ENCODE data around the gene OTOG. TPM values are rescaled to one million over a fixed set of nuclear protein-coding genes. Genes with fewer than 3 reads are reported as not detected.

OTOG gene, protein sequence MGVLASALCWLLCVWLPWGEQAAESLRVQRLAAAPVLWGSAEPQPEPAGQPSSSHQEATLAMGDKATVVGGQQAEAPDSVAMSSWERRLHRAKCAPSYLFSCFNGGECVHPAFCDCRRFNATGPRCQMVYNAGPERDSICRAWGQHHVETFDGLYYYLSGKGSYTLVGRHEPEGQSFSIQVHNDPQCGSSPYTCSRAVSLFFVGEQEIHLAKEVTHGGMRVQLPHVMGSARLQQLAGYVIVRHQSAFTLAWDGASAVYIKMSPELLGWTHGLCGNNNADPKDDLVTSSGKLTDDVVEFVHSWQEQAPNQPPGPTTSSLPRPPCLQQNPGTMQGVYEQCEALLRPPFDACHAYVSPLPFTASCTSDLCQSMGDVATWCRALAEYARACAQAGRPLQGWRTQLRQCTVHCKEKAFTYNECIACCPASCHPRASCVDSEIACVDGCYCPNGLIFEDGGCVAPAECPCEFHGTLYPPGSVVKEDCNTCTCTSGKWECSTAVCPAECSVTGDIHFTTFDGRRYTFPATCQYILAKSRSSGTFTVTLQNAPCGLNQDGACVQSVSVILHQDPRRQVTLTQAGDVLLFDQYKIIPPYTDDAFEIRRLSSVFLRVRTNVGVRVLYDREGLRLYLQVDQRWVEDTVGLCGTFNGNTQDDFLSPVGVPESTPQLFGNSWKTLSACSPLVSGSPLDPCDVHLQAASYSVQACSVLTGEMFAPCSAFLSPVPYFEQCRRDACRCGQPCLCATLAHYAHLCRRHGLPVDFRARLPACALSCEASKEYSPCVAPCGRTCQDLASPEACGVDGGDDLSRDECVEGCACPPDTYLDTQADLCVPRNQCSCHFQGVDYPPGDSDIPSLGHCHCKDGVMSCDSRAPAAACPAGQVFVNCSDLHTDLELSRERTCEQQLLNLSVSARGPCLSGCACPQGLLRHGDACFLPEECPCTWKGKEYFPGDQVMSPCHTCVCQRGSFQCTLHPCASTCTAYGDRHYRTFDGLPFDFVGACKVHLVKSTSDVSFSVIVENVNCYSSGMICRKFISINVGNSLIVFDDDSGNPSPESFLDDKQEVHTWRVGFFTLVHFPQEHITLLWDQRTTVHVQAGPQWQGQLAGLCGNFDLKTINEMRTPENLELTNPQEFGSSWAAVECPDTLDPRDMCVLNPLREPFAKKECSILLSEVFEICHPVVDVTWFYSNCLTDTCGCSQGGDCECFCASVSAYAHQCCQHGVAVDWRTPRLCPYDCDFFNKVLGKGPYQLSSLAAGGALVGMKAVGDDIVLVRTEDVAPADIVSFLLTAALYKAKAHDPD (N-terminal part only)
- total RNA-seq (2014; rRNA removed; shearing (Covaris generic)): not detected in 2 replicates
- not detected in 2 replicates for polyA plus RNA-seq (2015; cell fraction: cytosol; rRNA removed)
- polyA plus RNA-seq (2015; cell fraction: nucleus; rRNA removed): 0.03 TPM in 1 of 2 replicates, not detected in the other

DNA sequence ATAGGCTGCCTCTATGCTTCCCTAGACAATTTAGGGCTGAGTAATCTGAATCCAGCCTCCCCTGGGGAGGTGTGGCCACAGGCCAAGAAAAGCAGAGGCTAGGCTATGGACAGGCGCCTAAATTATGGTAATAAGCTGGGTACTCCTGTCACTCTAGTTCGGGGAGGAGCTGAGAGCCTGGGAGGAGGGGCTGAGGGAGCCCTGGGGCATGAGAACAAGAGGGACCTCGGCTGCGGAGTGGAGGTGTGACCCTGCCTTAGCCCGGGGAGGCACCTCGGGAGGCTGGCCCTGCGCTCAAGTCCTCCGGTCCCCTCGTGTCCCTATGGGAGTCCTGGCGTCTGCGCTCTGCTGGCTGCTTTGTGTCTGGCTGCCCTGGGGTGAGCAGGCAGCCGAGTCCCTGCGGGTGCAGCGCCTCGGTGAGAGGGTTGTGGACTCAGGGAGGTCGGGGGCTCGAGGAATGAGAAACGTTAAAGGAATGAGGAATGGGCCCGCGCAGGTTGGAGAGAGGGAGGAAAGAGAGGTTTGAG is at the start of gene OTOG:
TSS of gene OTOG (plus strand) at position 209 of the 527 bp plus-strand sequence. CDS start at position 323, 114 bp downstream.
- DNase-seq (ENCODE audit: low read depth, low spot score): no peak
- in situ Hi-C loops (cut with HindIII; ENCODE audit: low pct_unique_long_range_greater_than_20kb, low sequenced_read_pairs): no loop called here

DNA sequence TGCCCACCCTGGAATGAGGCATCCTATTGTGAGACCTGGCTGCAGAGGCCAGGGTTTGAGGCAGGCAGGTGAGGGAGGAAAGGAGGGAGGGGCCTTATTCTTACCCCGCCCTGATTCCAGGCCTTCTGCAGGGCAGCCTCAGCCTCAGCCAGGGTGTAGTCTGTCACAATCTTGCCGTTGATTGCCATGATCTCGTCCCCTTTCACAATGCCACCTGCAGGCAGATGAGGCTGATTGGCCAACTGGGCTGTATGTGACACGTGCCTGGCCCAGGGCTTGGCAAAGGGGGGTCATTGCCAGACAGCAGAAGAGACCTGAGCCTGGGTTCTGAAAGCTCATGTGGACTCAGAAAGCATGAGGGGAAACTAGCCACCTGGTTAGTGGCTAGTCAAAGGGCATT is 49.0 kb upstream of the OTOG start:
- in situ Hi-C loops (cut with HindIII; ENCODE audit: low pct_unique_long_range_greater_than_20kb, low sequenced_read_pairs): no loop called here
- no peak for DNase-seq (ENCODE audit: low read depth, low spot score)

DNA sequence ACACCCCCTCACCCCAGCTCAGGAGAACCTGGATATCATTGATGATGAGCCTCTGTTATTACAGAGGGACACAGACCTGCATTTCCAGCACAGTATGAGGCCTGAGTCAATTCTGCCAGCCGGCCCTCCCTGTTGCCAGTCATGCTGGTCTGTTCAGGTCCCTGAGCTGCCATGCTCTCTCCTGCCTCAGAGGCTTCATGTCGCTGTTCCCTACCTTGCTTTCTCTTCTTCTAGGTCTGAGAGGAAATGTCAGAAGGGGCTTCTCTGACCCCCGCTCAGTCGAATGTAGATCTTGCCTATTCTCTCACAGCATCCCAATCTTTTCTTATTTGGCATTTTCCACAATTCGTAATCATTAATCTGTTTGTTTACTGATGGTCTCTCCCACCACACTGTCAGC is 48.6 kb upstream of the OTOG start:
- peak; percentile 35 for DNase-seq (ENCODE audit: low read depth, low spot score)
- in situ Hi-C loops (cut with HindIII; ENCODE audit: low pct_unique_long_range_greater_than_20kb, low sequenced_read_pairs): no loop called here

DNA sequence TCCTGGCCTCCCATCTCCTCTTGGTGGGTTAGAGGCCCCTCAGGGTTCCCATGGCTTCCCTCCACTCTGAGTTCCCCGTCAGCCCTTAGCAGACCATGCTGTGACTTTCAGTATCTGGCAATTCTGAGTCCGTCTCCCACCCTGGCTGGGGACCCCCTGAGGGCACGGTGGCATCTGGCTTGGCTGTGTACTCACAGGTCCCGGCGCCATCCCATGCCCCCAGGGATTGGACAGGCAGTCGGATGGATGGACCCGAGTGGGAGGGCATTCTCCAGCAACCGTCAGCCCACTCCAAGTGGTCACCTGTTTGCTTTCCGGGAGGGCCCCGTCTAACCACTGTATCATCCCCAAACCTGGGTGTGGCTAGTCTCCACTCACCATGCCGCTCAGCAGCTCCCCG is 46.4 kb upstream of the OTOG start:
- DNase-seq (ENCODE audit: low read depth, low spot score): no peak
- in situ Hi-C loops (cut with HindIII; ENCODE audit: low pct_unique_long_range_greater_than_20kb, low sequenced_read_pairs): no loop called here

DNA sequence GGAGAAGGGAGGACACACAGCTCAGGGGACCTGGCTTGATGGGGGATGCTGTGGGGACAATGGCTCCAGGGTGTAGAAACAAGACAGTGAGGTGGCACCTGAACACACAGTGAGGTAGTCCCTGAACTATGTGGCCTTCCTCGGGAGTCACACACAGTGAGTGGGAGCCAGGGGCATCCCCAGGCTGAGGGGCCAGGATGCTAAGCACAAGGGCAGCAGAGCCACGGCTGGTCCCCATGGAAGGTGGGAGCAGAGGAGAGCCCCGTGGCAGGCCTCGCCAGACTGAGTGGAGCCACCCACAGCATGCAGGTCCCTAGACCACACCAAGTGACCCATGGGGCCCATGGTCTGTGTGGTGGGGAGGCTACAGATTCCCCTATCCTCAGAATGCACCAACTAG is 44.4 kb upstream of the OTOG start:
- in situ Hi-C loops (cut with HindIII; ENCODE audit: low pct_unique_long_range_greater_than_20kb, low sequenced_read_pairs): no loop called here

DNA sequence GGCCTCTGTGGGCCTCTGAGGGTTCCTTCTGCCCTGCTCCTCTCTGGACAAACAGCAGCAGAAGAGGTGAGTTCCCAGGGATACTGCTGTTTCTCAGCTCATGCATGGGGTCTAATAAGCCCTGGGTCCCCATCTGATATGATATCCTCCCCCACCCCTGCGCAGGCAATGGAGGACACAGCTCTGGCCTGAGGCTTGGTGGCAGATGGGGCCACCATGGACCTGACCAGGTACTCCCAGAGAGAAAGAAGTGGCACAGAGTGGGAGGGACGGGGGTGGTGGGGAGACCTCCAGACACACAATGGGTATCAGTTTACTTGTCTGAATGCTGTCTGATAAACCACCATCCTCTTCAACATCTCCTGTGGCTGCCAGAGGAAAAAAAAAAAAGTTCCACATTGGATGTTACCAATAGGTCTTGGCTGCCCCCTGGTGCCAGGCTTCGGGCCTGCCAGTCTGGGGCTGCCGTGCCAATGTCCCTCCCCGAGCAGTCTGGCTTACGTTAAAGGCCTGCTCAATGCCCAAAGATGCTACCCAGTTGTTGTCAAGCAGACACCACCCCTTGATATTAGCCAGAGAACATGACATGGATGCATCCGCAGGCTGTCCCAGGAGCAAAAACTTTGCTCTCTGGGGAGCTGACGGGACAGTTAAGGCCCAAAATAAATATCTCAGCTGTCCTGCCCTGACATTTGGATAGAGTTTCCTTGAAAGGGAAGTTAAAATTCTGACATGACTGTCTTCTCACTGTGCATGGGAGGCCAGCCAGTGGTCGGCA is 42.5 kb upstream of the OTOG start:
- in situ Hi-C loops (cut with HindIII; ENCODE audit: low pct_unique_long_range_greater_than_20kb, low sequenced_read_pairs): no loop called here

More for the DNA sequence above, 44.4 kb upstream of the OTOG start:
- DNase-seq (ENCODE audit: low read depth, low spot score): no peak

DNA sequence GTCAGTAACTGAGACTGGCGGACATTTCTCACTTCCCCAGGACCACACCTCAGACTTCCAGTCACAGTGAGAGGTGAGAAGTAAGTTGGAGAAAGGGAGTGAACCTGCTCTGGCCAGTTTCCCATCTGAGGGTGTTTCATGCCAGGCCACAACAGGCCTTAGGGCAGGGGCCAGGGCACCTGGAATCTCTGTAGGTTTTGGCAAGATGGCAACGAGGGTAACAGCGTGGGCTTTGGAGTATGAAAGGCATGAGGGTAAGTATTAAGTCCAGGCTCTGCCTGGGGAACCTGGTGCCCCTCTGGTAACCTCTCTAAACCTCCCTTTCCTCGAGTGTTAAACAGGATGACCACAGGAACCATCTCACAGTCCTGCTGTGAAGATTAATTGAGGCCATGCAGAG is 41.9 kb upstream of the OTOG start:
- in situ Hi-C loops (cut with HindIII; ENCODE audit: low pct_unique_long_range_greater_than_20kb, low sequenced_read_pairs): no loop called here
- no peak for DNase-seq (ENCODE audit: low read depth, low spot score)

More for the DNA sequence above, 42.5 kb upstream of the OTOG start:
- peak; percentile 79 for DNase-seq (ENCODE audit: low read depth, low spot score)

DNA sequence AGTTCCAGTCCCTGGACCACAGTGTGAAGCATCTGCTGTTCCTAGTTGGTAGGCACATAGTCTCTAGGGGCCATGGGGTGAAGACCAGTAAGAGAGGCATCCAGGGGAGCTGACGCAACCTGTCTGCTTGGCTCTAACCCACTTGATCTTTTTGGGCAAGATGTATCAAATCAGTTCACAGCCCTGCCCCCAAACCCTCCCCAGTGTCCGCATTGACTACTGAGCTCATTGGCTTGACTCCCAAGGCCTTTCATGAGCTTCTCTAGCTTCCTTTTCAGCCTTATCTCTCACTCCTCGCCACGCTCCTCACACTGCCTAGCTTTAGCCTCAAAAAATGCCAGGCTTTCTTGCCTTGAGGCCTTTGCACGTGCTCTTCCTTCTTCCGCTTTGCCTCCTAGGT is 40.7 kb upstream of the OTOG start:
- DNase-seq (ENCODE audit: low read depth, low spot score): no peak
- in situ Hi-C loops (cut with HindIII; ENCODE audit: low pct_unique_long_range_greater_than_20kb, low sequenced_read_pairs): no loop called here

DNA sequence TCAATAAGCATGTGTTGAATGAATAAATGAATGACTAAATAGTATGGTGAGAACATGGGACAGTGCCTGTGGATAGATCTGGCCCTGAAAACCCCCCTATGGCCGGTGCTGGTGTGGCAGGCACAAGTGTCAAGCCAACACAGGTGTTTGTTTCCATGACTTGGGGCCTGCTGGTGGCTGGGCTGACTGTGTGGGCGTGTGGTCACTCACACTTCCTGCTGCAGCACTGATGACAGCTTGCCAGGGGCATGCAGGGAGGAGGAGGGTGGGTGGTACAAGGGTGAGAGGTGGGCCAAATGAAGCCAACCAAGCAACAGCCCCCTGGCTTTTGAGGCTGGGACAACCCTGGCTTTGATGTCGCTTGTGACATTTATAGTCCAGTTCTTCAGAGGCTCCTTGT is 40.1 kb upstream of the OTOG start:
- in situ Hi-C loops (cut with HindIII; ENCODE audit: low pct_unique_long_range_greater_than_20kb, low sequenced_read_pairs): no loop called here
- no peak for DNase-seq (ENCODE audit: low read depth, low spot score)

DNA sequence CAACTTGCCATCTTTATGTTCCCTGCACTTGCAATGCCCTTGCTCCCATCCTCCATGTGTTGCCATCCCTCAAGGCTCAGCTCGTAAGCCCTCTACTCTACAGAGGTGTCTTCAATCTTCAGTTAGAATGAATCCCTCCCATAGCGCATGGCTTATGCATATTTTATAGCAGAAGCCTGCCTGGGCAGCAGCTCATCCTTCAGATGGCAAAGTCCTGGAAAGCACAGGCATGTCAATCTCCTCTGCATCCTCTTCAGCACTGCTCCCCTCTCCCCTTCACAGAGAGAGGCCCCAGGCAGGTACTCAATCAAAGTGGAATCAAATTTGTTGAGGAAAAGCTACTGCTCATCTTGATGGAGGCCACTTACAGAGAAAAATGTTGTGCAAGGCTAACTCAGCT is 39.3 kb upstream of the OTOG start:
- no peak for DNase-seq (ENCODE audit: low read depth, low spot score)
- in situ Hi-C loops (cut with HindIII; ENCODE audit: low pct_unique_long_range_greater_than_20kb, low sequenced_read_pairs): no loop called here

DNA sequence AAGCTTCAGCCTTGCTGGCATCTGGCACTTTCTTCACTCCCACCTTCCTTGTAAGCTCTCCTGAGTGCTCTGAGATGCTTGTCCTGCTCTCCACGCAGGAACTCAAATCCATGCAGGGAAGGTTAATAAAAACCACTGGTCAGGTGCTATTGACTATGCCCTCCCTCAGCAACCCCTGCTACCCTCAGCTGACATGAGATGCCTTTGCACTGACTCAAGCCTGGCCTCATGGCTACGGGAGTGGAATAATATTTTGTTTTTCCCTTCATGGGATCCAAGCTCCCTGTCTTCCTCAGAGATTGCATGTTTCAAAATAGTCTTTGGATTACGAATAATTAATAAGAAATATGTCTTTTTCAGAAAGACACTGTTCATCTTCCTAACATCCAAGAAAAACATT is 38.8 kb upstream of the OTOG start:
- DNase-seq (ENCODE audit: low read depth, low spot score): peak; percentile 26
- in situ Hi-C loops (cut with HindIII; ENCODE audit: low pct_unique_long_range_greater_than_20kb, low sequenced_read_pairs): no loop called here

DNA sequence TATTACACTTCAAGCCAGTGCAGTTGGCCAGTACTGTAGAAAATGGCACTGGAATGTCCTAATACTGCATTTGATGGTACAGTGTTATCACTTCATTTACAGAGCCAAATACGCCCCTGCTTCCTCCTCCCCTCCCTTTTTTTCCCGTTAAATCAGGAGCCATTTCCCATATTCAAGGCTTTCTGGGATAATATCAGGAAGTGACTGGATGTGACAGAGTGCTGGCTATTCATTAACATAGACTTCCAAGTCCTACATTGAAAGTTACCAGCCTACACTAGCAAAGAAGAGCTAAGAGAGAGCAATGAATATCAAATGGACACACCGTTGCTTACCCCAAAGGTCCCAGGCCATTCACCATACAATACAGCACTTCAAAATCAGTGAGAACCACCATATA is 38.3 kb upstream of the OTOG start:
- in situ Hi-C loops (cut with HindIII; ENCODE audit: low pct_unique_long_range_greater_than_20kb, low sequenced_read_pairs): no loop called here
- no peak for DNase-seq (ENCODE audit: low read depth, low spot score)

DNA sequence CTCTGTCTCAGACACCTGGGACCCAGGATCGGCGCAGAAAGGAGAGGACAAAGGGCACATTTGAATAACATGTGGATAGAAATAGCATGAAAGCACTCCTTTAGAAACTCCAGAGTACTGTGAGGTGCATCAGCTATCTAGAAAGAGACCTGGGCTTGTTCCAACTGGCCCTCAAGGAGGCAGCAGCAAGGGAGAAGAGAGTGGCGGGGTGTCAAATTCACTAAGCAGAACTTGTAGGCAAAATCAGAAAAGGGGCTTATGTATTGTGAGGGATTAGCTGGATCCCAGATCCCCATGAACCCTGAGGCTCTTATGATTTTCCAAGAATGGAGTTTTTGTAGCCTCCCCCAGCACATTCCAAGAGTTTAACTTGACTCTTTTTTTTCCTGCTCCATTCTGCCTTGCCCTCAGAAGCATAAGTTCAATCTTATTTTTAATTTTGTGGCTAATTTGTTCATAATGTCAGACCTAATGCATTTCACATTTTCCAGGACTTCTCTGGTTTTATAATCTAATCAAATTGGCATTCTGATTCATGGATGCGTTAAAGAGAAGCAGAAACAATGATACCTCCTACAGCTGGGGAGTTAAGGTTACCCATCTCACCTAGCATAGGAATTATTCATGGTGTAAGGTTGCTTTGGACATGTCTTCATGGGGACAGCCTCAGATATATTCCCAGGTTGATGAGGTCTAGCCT is 36.4 kb upstream of the OTOG start:
- no peak for DNase-seq (ENCODE audit: low read depth, low spot score)
- in situ Hi-C loops (cut with HindIII; ENCODE audit: low pct_unique_long_range_greater_than_20kb, low sequenced_read_pairs): no loop called here

DNA sequence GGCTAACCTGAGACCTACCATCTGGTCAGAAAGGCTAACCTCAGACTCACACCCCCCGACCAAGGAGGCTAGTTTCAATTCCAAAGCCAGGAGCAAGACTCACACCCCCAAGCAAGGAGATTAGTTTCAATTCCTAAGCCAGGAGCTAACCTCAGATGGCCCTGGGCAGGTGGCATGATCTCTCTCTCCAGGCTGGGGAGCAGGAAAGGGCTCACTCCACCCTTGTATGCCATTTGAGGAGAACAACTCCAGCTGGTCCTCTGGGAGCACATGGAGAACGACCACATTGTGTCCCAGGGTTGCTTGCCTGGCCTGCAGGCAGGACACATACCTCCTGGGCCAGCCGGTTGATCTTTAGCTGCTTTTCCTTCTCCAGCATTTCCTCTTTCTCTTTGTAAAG is 35.5 kb upstream of the OTOG start:
- DNase-seq (ENCODE audit: low read depth, low spot score): peak; percentile 16
- in situ Hi-C loops (cut with HindIII; ENCODE audit: low pct_unique_long_range_greater_than_20kb, low sequenced_read_pairs): no loop called here

DNA sequence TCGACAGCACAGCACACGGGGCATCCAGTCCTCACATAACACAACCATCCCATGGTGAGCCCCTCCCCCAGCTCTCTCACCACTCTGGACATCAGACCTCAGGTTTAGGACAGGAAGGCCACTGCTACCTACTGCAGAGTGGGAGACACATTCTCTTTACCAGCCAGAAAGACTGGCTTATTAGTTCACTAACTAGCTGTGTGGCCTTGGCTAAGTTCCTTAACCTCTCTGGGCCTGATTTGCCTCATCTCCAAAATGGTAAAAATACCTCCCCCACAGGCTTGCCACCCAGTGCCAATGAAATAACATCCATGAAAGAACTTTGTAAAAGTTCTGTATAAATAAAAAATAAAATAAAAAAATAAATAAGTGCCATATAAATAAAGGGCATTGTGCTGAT is 35.0 kb upstream of the OTOG start:
- DNase-seq (ENCODE audit: low read depth, low spot score): no peak
- in situ Hi-C loops (cut with HindIII; ENCODE audit: low pct_unique_long_range_greater_than_20kb, low sequenced_read_pairs): no loop called here

DNA sequence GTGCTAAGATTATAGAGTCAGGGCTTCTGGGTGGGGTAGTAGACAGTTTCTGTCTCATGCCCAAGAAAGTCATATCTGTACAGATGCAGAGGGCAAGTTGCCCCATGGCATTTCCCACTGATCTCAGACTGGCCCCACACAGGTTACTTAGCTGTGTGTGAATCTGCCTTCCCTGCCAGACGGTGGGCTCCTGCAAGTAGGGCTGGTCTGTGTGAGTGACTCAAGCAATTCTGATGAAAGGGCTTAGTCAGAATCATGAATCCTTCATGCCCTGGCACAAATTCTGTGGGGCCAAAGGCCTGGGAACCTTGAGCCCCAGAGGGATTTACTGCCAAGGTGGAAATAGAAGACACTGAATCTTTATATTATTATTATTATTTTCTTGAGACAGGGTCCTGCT is 33.2 kb upstream of the OTOG start:
- in situ Hi-C loops (cut with HindIII; ENCODE audit: low pct_unique_long_range_greater_than_20kb, low sequenced_read_pairs): no loop called here

More for the DNA sequence above, 33.2 kb upstream of the OTOG start:
- no peak for DNase-seq (ENCODE audit: low read depth, low spot score)
